Urinary bladder (tissue), 2 donors: ENCODE results near the gene ZBTB47. TPM values are rescaled to one million over a fixed set of nuclear protein-coding genes. Genes with fewer than 3 reads are reported as not detected.

Experiments
- polyA plus RNA-seq: library from polyadenylated mRNA; stranded (reverse); fragments of 200-250 nt; gene quantifications from one replicate; pipeline ENCODE4 v1.2.3, GENCODE V29; 2013
- total RNA-seq: library from RNA; depleted of rRNA; stranded (reverse); fragments of >200 nt; gene quantifications from one replicate; pipeline ENCODE4 v1.2.3, GENCODE V29; 2014
- donor health status: healthy.

Gene ZBTB47
- total and polyA plus RNA-seq, 2 donors: 17.1 to 48.2 TPM

Other genes starting within 250 kb of the ZBTB47 start
- not detected for gene LYZL4, start 243.1 kb upstream of the ZBTB47 start, total RNA-seq
- gene LYZL4, start 243.1 kb upstream of the ZBTB47 start, polyA plus RNA-seq: not detected
- 5.2 TPM for gene VIPR1, start 151.1 kb upstream of the ZBTB47 start, total RNA-seq
- gene VIPR1, start 151.1 kb upstream of the ZBTB47 start, polyA plus RNA-seq: 6.2 TPM
- gene SEC22C, start 71.7 kb upstream of the ZBTB47 start, total RNA-seq: 57.8 TPM
- 46.0 TPM for gene SEC22C, start 71.7 kb upstream of the ZBTB47 start, polyA plus RNA-seq
- 22.2 TPM for gene SS18L2, start 62.8 kb upstream of the ZBTB47 start, total RNA-seq
- gene SS18L2, start 62.8 kb upstream of the ZBTB47 start, polyA plus RNA-seq: 29.5 TPM
- gene NKTR, start 53.0 kb upstream of the ZBTB47 start, total RNA-seq: 367 TPM
- 19.9 TPM for gene NKTR, start 53.0 kb upstream of the ZBTB47 start, polyA plus RNA-seq
- gene KLHL40, start 31.8 kb downstream of the ZBTB47 start, total RNA-seq: 3.5 TPM
- gene KLHL40, start 31.8 kb downstream of the ZBTB47 start, polyA plus RNA-seq: 0.06 TPM
- gene HHATL, start 49.1 kb downstream of the ZBTB47 start, total RNA-seq: 0.69 TPM
- gene HHATL, start 49.1 kb downstream of the ZBTB47 start, polyA plus RNA-seq: 0.08 TPM
- 1.1 TPM for gene CCDC13, start 119.6 kb downstream of the ZBTB47 start, total RNA-seq
- 1.5 TPM for gene CCDC13, start 119.6 kb downstream of the ZBTB47 start, polyA plus RNA-seq
- 144 TPM for gene HIGD1A, start 150.8 kb downstream of the ZBTB47 start, total RNA-seq
- gene HIGD1A, start 150.8 kb downstream of the ZBTB47 start, polyA plus RNA-seq: 207 TPM
- 6.8 TPM for gene ACKR2, start 155.7 kb downstream of the ZBTB47 start, total RNA-seq
- 5.7 TPM for gene ACKR2, start 155.7 kb downstream of the ZBTB47 start, polyA plus RNA-seq
- gene CYP8B1, start 222.2 kb downstream of the ZBTB47 start, total RNA-seq: not detected
- 0.10 TPM for gene CYP8B1, start 222.2 kb downstream of the ZBTB47 start, polyA plus RNA-seq